ENCODE data around the gene UBQLN4. TPM values are rescaled to one million over a fixed set of nuclear protein-coding genes. Genes with fewer than 3 reads are reported as not detected.

Gene UBQLN4
- total RNA-seq, 1 experiment from 2014 or later: 29.1 TPM

- no peak for DNase-seq
- no peaks in the 10 kb centered on the region for H4K20me1 ChIP-seq (ENCODE audit: insufficient read depth, low read depth, low read length)
Measured at GRCh38 chr1:156063997-156064285, 10.3 kb upstream of the UBQLN4 start.

GRCh38 chr1:156062189-156062588 lies 8.6 kb upstream of the UBQLN4 start:
- Histone ChIP-seq H3K27ac (ENCODE audit: low read length) (no peak overlapping the region), H2AFZ (ENCODE audit: low read length) (no peak overlapping the region), H3K27me3 (ENCODE audit: low read length) (no peaks in the 10 kb centered on the region), H3K9me3 (ENCODE audit: low read length) (no peaks in the 10 kb centered on the region), H3K4me3 (ENCODE audit: low read length) (no peak overlapping the region), H3K4me2 (ENCODE audit: low read depth, low read length, poor library complexity, severe bottlenecking) (no peak overlapping the region), H3K9ac (ENCODE audit: low read length) (no peak overlapping the region), H4K20me1 (ENCODE audit: insufficient read depth, low read depth, low read length) (no peaks in the 10 kb centered on the region), H3K79me2 (ENCODE audit: low read length) (no peaks in the 10 kb centered on the region), H3K9me2 (replicated peaks; ENCODE audit: insufficient read depth, low read length) (no peaks in the 10 kb centered on the region), H3K4me1 (ENCODE audit: low read length) (no peaks in the 10 kb centered on the region), H3K36me3 (ENCODE audit: insufficient read depth, low read length) (no peaks in the 10 kb centered on the region)
- no peak for DNase-seq

More at GRCh38 chr1:156063997-156064285, 10.3 kb upstream of the UBQLN4 start:
- H3K9me3 ChIP-seq (ENCODE audit: low read length): no peaks in the 10 kb centered on the region
- H3K9ac ChIP-seq (ENCODE audit: low read length): no peak overlapping the region
- no peak overlapping the region for H3K27ac ChIP-seq (ENCODE audit: low read length)
- H3K9me2 ChIP-seq (replicated peaks; ENCODE audit: insufficient read depth, low read length): no peaks in the 10 kb centered on the region
- no peak overlapping the region for H3K4me3 ChIP-seq (ENCODE audit: low read length)
- no peak overlapping the region for H3K4me2 ChIP-seq (ENCODE audit: low read depth, low read length, poor library complexity, severe bottlenecking)
- H2AFZ ChIP-seq (ENCODE audit: low read length): no peak overlapping the region
- H3K79me2 ChIP-seq (ENCODE audit: low read length): no peaks in the 10 kb centered on the region
- H3K27me3 ChIP-seq (ENCODE audit: low read length): no peaks in the 10 kb centered on the region
- no peaks in the 10 kb centered on the region for H3K4me1 ChIP-seq (ENCODE audit: low read length)
- H3K36me3 ChIP-seq (ENCODE audit: insufficient read depth, low read length): no peaks in the 10 kb centered on the region

GRCh38 chr1:156060937-156061636 lies 7.5 kb upstream of the UBQLN4 start, which contains the start of gene RAB25:
RAB25 (plus strand) TSS chr1:156061160; CDS start chr1:156061401, 241 bp downstream.
- H3K27me3 ChIP-seq (ENCODE audit: low read length): no peaks in the 10 kb centered on the region
- H3K9ac ChIP-seq (ENCODE audit: low read length): no peak within 1 kb of the TSS
- no peak for DNase-seq
- no peaks in the 10 kb centered on the region for H3K9me3 ChIP-seq (ENCODE audit: low read length)
- H2AFZ ChIP-seq (ENCODE audit: low read length): no peak within 1 kb of the TSS
- H3K79me2 ChIP-seq (ENCODE audit: low read length): no peaks in the 10 kb centered on the region
- no peak within 1 kb of the TSS for H3K27ac ChIP-seq (ENCODE audit: low read length)
- H3K4me1 ChIP-seq (ENCODE audit: low read length): no peaks in the 10 kb centered on the region
- no peak within 1 kb of the TSS for H3K4me3 ChIP-seq (ENCODE audit: low read length)
- no peak within 1 kb of the TSS for H3K4me2 ChIP-seq (ENCODE audit: low read depth, low read length, poor library complexity, severe bottlenecking)
- no peaks in the 10 kb centered on the region for H3K9me2 ChIP-seq (replicated peaks; ENCODE audit: insufficient read depth, low read length)
- no peaks in the 10 kb centered on the region for H3K36me3 ChIP-seq (ENCODE audit: insufficient read depth, low read length)
- no peaks in the 10 kb centered on the region for H4K20me1 ChIP-seq (ENCODE audit: insufficient read depth, low read depth, low read length)

GRCh38 chr1:156056326-156056849 lies 2.8 kb upstream of the UBQLN4 start:
- H3K4me1 ChIP-seq (ENCODE audit: low read length): peaks cover 19% of the 10 kb centered on the region
- no peak overlapping the region for H3K4me3 ChIP-seq (ENCODE audit: low read length)
- H3K9me3 ChIP-seq (ENCODE audit: low read length): no peaks in the 10 kb centered on the region
- no peak for DNase-seq
- no peaks in the 10 kb centered on the region for H3K27me3 ChIP-seq (ENCODE audit: low read length)
- peaks cover 32% of the 10 kb centered on the region for H3K79me2 ChIP-seq (ENCODE audit: low read length)
- H3K27ac ChIP-seq (ENCODE audit: low read length): no peak overlapping the region
- no peak overlapping the region for H3K9ac ChIP-seq (ENCODE audit: low read length)
- H3K4me2 ChIP-seq (ENCODE audit: low read depth, low read length, poor library complexity, severe bottlenecking): peak overlapping the region; percentile 80
- no peak overlapping the region for H2AFZ ChIP-seq (ENCODE audit: low read length)
- H3K9me2 ChIP-seq (replicated peaks; ENCODE audit: insufficient read depth, low read length): no peaks in the 10 kb centered on the region
- no peaks in the 10 kb centered on the region for H3K36me3 ChIP-seq (ENCODE audit: insufficient read depth, low read length)
- H4K20me1 ChIP-seq (ENCODE audit: insufficient read depth, low read depth, low read length): no peaks in the 10 kb centered on the region

GRCh38 chr1:156055281-156056048 lies 1.9 kb upstream of the UBQLN4 start:
- peaks cover 38% of the 10 kb centered on the region for H3K79me2 ChIP-seq (ENCODE audit: low read length)
- H3K9ac ChIP-seq (ENCODE audit: low read length): peak overlapping the region; percentile 82
- peaks cover 19% of the 10 kb centered on the region for H3K4me1 ChIP-seq (ENCODE audit: low read length)
- H3K27me3 ChIP-seq (ENCODE audit: low read length): no peaks in the 10 kb centered on the region
- peak overlapping the region; percentile 92 for H3K4me3 ChIP-seq (ENCODE audit: low read length)
- peak overlapping the region; percentile 80 for H3K4me2 ChIP-seq (ENCODE audit: low read depth, low read length, poor library complexity, severe bottlenecking)
- no peaks in the 10 kb centered on the region for H3K9me3 ChIP-seq (ENCODE audit: low read length)
- peak overlapping the region; percentile 29; the same call in 1 of the 2 replicates for H3K27ac ChIP-seq (ENCODE audit: low read length)
- H2AFZ ChIP-seq (ENCODE audit: low read length): no peak overlapping the region; the same call in 1 of the 2 replicates
- H4K20me1 ChIP-seq (ENCODE audit: insufficient read depth, low read depth, low read length): peaks cover 5% of the 10 kb centered on the region; the same call in 1 of the 2 replicates
- DNase-seq: peak; percentile 59
- no peaks in the 10 kb centered on the region for H3K36me3 ChIP-seq (ENCODE audit: insufficient read depth, low read length)
- H3K9me2 ChIP-seq (replicated peaks; ENCODE audit: insufficient read depth, low read length): no peaks in the 10 kb centered on the region

GRCh38 chr1:156054500-156055280 lies 1.1 kb upstream of the UBQLN4 start, which contains the start of gene LAMTOR2:
LAMTOR2 (plus strand) TSS chr1:156054782; CDS start chr1:156054890, 108 bp downstream.
- Histone ChIP-seq H2AFZ (ENCODE audit: low read length) (peak within 1 kb of the TSS; percentile 61; the same call in 1 of the 2 replicates), H3K4me3 (ENCODE audit: low read length) (peak within 1 kb of the TSS; percentile 92)
- peak; percentile 99 for DNase-seq

GRCh38 chr1:156052862-156053767 lies 483 bp downstream of the UBQLN4 start:
- H3K27ac ChIP-seq (ENCODE audit: low read length): peak overlapping the region; percentile 49
- H3K36me3 ChIP-seq (ENCODE audit: insufficient read depth, low read length): peaks cover 8% of the 10 kb centered on the region; the same call in 1 of the 2 replicates
- H3K27me3 ChIP-seq (ENCODE audit: low read length): no peaks in the 10 kb centered on the region
- peak; percentile 85 for DNase-seq
- H4K20me1 ChIP-seq (ENCODE audit: insufficient read depth, low read depth, low read length): peaks cover 6% of the 10 kb centered on the region; the same call in 1 of the 2 replicates
- peak overlapping the region; percentile 79 for H3K4me2 ChIP-seq (ENCODE audit: low read depth, low read length, poor library complexity, severe bottlenecking)
- H3K4me1 ChIP-seq (ENCODE audit: low read length): peaks cover 19% of the 10 kb centered on the region
- H2AFZ ChIP-seq (ENCODE audit: low read length): peak overlapping the region; percentile 5; the same call in 1 of the 2 replicates
- no peaks in the 10 kb centered on the region for H3K9me3 ChIP-seq (ENCODE audit: low read length)
- peak overlapping the region; percentile 83 for H3K4me3 ChIP-seq (ENCODE audit: low read length)
- no peaks in the 10 kb centered on the region for H3K9me2 ChIP-seq (replicated peaks; ENCODE audit: insufficient read depth, low read length)
- peak overlapping the region; percentile 81 for H3K9ac ChIP-seq (ENCODE audit: low read length)
- H3K79me2 ChIP-seq (ENCODE audit: low read length): peaks cover 42% of the 10 kb centered on the region

More at GRCh38 chr1:156054500-156055280, 1.1 kb upstream of the UBQLN4 start, which contains the start of gene LAMTOR2:
- Histone ChIP-seq H3K79me2 (ENCODE audit: low read length) (peaks cover 41% of the 10 kb centered on the region), H3K9me2 (replicated peaks; ENCODE audit: insufficient read depth, low read length) (no peaks in the 10 kb centered on the region), H3K9me3 (ENCODE audit: low read length) (no peaks in the 10 kb centered on the region), H3K4me1 (ENCODE audit: low read length) (peaks cover 19% of the 10 kb centered on the region), H3K9ac (ENCODE audit: low read length) (peak within 1 kb of the TSS; percentile 82), H3K27ac (ENCODE audit: low read length) (peak within 1 kb of the TSS; percentile 91), H3K4me2 (ENCODE audit: low read depth, low read length, poor library complexity, severe bottlenecking) (peak within 1 kb of the TSS; percentile 80), H3K27me3 (ENCODE audit: low read length) (no peaks in the 10 kb centered on the region), H4K20me1 (ENCODE audit: insufficient read depth, low read depth, low read length) (peaks cover 6% of the 10 kb centered on the region; the same call in 1 of the 2 replicates), H3K36me3 (ENCODE audit: insufficient read depth, low read length) (peaks cover 4% of the 10 kb centered on the region; the same call in 1 of the 2 replicates)
